OCI-LY7 (cell line): ENCODE data around the gene SLC9A9.

ENCODE experiments used
- CTCF ChIP-seq: fragments of 200-600 bp; sonication (generic); conservative IDR thresholded peaks from 2 replicates; pipeline ENCODE4 v1.5.1; 2014; ENCODE audit warnings: mild to moderate bottlenecking, antibody characterized with exemption, low read length, moderate library complexity, mixed read lengths
- EZH2phosphoT487 ChIP-seq: fragments of 200-600 bp; sonication (generic); IDR thresholded peaks from 2 replicates; pipeline ENCODE4 v1.6.1; 2018; ENCODE audit warnings: low read depth, borderline replicate concordance, mild to moderate bottlenecking, mixed run types, antibody characterized with exemption, low read length, moderate library complexity, mixed read lengths

- TF ChIP-seq CTCF (no peak), EZH2phosphoT487 (no peak)
These were observed 53.3 kb downstream of the SLC9A9 start for GRCh38 chr3:143794793-143795462.
